Epidermal melanocyte (primary cell): ENCODE data around the gene KIAA0319L.
"Not testable (repeated sequence)": the region's sequence is repeated elsewhere in the genome, so short reads cannot be mapped to it uniquely, and the experiment has no call there.

Experiments
- DNase-seq: peaks from one replicate; pipeline ENCODE4 v3.0.0; 2011; ENCODE audit warnings: low spot score; ENCODE audit not compliant: insufficient read length

Gene KIAA0319L

DNA sequence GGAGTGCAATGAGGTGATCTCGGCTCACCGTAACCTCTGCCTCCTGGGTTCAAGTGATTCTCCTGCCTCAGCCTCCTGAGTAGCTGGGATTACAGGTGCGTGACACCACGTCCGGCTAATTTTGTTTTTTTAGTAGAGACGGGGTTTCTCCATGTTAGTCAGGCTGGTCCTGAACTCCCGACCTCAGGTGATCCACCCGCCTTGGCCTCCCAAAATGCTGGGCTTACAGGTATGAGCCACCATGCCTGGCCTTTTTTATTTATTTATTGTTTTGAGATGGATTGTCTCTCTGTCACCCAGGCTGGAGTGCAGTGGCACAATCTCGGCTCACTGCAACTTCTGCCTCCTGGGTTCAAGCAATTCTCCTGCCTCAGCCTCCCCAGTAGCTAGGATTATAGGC is 24.4 kb upstream of the KIAA0319L start:
- not testable (repeated sequence) for DNase-seq

DNA sequence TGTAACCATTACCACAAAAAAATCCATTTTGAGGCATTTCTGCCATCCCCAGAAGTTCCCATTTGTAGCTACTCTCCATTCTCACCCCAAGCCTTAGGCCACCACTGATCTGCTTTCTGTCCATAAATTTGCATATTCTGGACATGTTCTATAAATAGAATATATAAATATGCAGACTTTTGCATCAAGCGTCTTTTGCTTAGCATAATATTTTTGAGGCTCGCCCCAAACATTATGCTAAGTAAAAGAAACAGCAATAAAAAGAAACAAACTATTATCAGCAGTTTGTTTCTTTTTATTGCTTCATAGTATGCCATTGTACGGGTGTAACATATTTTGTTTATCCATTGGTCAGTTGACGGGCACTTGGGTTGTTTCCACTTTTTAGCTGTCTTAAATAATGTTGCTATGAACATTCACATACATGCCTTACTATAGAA is 23.8 kb upstream of the KIAA0319L start:
- DNase-seq, result no peak

DNA sequence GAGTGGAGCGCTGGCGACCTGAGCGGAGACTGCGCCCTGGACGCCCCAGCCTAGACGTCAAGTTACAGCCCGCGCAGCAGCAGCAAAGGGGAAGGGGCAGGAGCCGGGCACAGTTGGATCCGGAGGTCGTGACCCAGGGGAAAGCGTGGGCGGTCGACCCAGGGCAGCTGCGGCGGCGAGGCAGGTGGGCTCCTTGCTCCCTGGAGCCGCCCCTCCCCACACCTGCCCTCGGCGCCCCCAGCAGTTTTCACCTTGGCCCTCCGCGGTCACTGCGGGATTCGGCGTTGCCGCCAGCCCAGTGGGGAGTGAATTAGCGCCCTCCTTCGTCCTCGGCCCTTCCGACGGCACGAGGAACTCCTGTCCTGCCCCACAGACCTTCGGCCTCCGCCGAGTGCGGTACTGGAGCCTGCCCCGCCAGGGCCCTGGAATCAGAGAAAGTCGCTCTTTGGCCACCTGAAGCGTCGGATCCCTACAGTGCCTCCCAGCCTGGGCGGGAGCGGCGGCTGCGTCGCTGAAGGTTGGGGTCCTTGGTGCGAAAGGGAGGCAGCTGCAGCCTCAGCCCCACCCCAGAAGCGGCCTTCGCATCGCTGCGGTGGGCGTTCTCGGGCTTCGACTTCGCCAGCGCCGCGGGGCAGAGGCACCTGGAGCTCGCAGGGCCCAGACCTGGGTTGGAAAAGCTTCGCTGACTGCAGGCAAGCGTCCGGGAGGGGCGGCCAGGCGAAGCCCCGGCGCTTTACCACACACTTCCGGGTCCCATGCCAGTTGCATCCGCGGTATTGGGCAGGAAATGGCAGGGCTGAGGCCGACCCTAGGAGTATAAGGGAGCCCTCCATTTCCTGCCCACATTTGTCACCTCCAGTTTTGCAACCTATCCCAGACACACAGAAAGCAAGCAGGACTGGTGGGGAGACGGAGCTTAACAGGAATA is 20.1 kb upstream of the KIAA0319L start:
- no peak for DNase-seq

DNA sequence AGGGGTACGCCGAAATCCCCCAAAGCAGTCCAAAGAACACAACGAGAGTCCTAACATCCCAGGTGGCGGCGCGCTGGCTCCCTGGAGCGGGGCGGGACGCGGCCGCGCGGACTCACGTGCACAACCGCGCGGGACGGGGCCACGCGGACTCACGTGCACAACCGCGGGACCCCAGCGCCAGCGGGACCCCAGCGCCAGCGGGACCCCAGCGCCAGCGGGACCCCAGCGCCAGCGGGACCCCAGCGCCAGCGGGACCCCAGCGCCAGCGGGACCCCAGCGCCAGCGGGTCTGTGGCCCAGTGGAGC is 19.5 kb upstream of the KIAA0319L start:
- not testable (repeated sequence) for DNase-seq

DNA sequence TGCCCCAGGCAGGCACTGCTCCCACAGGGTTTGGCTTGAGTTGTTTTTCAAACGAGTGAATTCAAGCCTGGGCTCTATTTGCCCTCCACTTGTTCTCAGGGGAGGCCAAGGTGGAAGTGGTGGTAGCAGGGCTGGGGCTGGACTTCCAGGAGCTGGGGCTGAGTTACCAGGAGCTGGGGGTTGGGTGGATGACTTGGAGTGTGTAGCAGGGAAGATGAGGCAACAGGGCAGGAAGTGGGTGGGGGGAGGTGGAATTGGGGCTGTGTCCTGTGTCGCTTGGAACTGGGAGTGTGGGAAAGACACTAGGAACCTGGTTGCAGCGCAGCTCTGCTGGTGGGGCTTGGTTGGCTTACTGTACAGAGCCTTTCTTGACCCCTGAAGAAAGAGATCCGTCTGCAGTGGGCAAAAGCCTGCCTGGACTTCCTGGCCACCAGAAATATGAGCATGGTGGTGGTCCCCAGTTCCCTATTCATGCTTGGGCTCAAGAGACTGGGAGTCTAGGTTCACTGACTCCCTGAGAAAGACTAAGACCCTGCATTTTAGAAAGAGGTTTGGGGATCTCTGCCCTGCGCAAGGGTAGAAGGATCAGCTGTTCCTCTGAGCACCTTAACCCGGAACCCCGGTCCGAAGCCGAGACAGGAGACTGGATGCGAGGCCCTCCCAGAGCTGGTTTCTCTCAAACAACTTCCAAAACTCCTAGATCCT is 19.0 kb upstream of the KIAA0319L start:
- DNase-seq, result no peak

DNA sequence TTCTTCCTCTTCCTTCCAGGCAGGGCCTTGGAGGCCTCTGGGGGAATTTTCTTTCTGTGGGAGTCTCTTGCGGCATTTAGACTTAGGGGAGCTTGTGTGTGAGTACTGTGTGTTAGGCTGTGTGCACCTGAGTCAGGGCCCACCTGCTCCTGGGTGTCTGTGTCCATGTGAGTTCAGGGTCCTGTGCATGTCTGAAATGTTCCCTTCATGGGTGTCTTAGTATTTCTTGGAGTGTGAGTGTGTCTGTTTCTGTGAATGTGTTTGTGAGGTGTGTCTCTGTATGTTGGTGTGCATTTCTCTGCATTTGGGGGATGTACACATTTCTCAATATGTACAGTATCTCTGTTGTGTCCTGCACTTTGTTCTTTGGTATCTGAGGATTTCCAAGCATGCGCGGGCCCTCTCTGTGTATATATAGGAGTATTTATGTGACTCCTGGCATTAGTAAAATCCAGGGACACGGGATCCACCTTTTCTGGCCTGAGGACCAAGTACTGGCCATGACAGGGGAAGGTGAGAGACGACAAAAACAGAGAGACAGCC is 18.3 kb upstream of the KIAA0319L start:
- DNase-seq, result no peak

DNA sequence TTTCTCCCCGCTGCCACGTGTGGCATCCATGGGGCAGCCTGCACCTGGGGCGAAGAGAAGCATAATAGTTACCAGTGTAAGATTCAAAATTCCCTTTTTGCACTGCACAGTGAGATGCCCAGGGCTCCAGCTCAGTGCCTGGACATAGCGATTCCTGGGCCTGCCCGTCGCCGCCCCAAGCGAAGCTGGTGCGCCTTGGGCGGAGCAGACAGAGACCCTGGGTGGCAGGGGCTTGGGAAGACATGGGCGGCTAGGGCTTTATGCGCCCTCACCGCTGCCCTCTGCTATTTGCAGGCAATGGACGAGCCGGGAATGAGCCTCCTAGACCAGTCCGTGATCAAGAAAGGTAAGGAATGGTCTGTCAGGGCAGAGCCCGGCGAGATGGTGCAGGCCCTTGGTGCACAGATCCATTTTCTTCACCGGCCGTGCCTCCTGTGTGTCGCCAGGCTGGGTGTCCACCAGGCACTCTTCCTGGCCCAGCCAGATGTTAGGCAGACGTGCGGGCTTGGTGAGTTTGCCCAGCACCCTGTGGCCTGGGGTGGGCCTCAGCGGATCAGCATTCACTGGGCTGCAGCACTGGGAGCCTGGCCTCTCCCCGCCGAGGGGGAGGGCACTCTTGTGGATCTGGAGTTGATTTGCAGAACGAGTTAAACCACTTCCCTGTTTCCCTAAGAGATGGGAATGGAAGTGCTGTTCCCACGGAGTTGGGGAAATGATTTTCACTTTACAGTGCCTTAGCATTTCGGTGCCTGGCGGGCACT is 17.6 kb upstream of the KIAA0319L start:
- no peak for DNase-seq

DNA sequence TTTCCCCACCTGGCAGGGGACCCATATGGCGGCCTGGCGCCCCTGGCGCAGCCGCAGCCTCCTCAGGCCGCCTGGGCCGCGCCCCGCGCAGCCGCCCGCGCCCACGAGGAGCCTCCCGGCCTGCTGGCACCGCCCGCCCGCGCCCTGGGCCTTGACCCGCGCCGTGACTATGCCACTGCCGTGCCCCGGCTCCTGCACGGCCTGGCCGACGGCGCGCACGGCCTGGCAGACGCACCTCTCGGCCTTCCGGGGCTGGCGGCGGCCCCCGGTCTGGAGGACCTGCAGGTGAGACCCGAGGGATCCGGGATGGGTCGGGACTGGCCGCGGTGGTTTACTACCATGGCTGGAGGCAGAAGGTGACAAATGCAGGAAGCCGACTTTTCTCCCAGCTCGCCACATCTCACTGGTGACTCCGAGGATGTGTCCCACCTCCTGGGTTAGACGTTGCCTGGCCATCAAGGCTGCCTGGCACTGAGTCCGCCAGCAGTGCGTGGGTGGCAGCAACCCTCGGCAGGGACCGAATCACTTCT is 17.0 kb upstream of the KIAA0319L start:
- DNase-seq, result no peak

DNA sequence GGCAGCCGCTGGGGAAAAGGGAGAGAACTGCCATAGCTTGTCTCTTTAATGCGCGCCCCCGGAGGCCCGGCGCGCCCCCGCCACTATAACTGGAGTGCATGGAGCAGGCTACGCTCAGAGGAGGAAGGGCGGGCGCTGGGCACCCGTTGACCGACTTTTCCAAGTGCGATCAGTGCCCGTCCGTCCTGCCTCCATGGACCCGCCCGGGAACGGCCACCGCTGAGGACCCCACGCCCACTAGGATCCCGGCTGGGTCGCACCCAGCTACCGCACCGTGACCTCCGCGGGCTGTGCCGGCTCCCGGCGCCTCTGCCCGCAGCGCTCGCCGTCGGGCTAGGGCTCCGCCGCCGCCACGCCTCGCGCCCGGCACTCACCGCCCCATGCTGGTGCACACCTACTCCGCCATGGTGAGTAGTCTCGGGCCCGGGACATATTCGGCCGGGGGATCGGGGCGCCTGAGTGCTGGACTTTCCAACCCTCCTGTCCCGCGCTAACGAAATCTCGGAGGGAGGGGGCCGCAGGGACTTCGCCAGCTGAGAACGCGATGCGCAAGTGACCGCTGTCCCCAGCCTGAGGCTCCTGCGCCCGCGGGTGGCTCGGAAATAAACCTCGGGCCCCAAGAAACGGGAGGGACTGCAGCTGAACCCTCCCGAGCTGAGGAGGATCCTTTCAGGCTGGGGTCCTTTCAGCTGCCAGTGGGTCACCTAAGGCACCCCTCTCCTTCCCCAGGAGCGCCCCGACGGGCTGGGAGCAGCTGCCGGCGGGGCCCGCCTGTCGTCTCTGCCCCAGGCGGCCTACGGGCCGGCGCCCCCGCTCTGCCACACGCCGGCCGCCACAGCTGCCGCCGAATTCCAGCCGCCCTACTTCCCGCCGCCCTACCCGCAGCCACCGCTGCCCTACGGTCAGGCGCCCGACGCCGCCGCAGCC is 16.3 kb upstream of the KIAA0319L start, which contains the start of gene TFAP2E:
TSS of gene TFAP2E (plus strand) at position 117 of the 927 bp plus-strand sequence. CDS start at position 381, 264 bp downstream.
- peak; percentile 90 for DNase-seq

DNA sequence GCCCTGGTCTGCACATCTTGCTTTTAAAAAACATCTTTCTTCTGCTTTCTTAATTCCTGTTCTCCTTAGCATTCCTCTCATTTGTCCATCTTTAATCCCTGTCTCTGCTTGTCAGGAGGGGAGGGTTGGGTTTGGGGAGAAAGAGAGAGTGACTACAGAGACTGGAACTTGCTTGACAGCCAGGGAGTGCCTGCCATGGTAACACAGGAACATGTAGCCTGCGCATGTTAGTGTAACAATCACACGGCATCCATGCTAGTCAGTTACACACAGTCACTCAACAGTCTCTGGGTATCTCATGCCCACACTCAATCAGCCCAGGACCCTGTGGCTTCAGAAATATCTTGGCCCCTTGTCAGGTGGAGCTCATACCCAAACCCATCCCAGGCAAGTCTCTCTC is 15.1 kb upstream of the KIAA0319L start:
- DNase-seq, result no peak

DNA sequence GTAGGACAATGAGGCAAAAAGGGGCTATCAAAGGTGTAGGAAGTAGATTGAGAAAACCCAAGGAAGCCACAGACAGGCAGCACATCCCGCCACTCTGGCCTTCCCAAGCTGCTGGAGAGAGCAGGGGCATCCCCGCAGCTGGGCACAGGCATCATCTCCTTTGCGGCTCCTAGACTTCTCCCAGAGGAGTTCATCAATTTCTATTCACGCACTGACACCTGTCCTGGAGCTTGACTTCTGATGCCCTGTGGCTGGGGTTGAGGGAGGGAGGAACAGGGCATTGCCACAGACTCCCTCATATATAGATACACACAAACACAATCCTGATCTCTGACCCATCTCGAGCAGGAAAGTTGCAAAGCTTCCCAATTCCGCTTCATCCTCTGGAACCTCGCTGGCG is 14.1 kb upstream of the KIAA0319L start:
- no peak for DNase-seq

DNA sequence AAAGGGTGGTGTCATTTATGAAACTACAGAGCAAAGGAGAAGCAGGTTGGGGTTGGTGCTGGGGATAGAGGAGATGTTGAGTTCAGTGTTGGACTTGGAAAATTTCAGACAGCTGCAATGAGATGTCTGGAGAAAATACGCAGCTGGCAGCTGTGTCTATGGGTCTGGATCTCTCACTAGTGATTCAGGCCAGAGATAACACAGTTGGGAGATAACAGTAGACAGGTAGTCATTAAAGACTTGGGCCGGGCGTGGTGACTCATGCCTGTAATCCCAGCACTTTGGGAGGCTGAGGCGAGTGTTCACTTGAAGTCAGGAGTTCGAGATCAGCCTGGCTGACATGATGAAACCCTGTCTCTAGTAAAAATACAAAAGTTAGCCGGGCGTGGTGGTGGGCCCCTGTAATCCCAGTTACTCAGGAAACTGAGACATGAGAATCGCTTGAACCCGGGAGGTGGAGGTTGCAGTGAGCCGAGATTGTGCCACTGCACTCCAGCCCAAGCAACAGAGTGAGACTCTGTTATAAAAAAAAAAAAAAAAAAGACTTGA is 13.5 kb upstream of the KIAA0319L start:
- no peak for DNase-seq

DNA sequence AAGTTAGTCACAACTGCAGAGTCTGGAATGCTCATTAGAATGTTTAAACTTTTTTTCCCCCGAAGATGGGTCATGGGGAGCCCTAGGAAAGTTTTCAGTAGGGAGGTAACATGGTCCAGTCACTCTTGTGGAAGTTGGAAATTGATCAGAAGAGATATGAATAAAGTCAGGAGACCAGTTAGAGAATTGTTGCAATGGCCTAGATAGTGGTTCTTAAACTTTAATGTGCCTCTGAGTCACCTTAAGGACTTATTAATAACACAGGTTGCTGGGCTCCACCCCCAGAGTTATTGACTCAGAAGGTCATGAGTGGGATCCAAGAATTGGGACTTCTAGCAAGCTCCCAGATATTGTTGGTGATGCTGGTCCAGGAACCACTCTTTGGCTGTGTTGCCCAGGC is 12.7 kb upstream of the KIAA0319L start:
- no peak for DNase-seq

DNA sequence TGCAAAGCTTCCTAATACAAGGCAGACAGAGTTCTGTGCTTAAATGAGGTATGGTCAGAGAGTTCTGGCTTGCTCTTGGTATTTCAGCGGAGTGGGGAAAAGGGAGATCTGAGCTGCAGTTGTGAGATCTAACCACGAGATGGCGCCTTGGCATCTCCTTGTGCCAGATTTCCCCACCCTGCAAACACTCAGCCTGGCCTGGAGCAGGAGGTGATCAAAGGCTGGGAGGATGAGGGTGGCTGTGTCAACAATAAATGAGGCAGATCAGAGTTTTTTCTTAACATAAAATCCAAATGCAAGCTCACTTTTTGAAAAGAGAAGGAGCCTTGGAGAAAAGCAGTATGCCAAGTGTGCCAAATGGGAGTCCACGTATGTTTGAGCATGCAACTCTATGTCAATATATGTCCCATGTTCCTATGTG is 11.8 kb upstream of the KIAA0319L start:
- DNase-seq, result peak; percentile 94

DNA sequence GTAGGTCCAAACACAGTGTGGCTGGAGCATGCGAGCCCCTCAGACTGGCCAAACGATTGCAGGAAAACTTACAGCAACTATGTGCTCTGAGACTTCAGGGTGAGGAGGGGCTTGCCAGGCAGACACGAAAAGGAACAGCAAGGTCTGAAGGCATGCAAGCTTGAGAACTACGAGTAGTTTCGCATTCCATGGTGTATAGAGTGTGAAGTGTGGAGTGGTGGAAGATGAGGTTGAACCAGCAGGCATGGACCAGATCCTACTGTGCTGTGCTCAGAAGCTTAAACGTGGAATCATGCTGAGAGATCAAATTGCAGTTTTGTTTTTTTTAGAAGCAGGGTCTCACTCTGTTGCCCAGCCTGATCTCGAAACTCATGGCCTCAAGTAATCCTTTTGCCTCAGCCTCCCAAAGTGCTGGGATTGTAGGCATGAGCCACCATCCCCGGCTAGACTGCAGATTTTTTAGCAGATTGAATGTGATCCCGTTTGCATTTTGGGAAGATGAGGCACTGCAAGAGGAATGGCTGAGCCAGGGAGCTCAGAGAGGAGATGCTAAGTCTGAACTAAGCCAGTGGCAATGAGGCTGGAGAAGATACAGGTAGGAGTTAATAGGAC is 10.8 kb upstream of the KIAA0319L start:
- DNase-seq, result no peak

DNA sequence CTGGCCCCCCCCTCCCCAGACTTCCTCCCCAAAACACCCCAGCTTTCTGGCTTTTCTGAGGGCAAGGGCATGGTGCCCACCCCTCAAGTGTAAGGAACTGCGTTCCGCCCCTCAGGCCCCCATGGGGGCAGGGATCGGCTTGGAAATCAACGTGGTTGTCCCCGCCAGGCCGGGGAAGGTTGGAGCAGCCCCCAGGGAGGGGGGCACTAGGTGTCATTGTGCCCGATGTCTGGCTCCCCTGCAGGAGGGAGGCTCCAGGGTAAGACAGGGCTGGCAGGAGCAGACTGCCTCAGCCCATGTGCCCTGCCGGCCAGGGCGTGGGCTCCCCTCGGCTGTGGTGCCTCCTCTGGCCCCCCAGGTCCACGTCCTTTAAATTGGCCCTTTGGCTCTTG is 8.5 kb upstream of the KIAA0319L start:
- DNase-seq, result no peak

DNA sequence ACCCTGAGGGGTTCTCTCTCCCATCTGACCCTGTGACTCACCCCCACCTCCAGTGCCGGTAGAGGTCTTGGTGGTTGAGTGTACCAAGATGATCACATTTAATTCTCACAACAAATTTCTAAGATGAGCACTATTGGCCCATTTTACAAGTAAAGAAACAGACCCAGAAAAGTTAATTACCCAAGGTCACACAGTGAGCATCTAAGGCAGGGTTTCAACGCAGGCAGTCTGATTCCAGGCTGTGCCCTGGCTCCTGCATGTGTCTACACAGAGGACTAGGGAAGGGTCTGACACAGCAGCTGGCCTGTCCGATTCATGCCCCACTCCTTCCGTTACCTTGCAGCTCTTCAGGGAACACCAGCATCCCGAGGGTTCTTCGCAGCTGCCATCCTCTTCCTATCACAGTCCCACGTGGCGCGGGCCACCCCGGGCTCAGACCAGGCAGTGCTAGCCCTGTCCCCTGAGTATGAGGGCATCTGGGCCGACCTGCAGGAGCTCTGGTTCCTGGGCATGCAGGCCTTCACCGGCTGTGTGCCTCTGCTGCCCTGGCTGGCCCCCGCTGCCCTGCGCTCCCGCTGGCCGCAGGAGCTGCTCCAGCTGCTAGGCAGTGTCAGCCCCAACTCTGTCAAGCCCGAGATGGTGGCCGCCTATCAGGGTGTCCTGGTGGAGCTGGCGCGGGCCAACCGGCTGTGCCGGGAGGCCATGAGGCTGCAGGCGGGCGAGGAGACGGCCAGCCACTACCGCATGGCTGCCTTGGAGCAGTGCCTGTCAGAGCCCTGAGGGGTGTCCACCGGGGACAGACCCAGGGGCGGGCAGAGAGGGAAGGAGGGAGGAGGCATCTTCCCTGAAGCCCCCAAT is 7.9 kb upstream of the KIAA0319L start:
- no peak for DNase-seq

DNA sequence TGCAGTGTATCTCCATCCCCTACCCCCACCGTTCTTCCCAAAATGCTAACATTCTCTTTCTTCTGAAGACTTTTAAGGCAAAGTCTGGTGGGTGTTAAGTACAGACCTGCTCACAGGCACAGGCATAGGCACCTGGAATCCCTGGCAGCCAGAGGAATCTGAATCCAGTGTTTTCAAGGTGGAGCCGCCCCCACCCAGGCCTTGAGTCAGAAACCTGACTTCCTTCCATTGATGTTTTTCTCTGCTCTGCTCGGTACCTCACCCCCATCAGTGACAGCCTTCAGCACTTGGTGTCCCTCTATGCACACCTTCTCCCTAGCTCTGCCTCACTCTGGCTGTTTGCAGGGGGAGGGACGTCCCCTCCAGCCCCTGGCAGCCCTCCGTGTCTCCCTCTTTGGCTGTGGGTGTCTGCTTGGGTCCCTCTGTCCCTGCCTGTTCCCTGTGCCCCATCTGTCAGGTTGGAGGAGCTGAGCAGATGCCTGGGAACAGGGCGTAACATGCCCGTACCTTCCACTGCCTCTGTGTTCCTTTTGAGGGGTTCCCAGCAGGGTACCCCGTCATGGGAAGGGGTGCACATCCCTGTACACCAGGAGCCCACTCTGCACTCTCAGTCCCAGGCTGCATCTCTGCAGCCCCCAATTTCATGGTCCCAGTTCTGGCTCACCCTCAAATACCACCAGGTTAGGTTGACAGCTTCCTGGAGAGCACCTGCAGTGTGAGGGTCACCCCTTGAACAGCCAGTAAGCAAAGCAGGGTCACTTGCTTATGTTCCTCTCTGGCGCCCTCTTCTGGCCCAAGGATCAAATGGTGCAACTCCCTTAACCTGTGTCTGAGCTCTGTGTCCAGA is 7.1 kb upstream of the KIAA0319L start:
- DNase-seq, result peak; percentile 79
